IMR-90 (cell line): ENCODE measurements around the gene MAGI3. TPM values are rescaled to one million over a fixed set of nuclear protein-coding genes. Genes with fewer than 3 reads are reported as not detected.
"Not testable (repeated sequence)": the region's sequence is repeated elsewhere in the genome, so short reads cannot be mapped to it uniquely, and the experiment has no call there.

Experiments
- ATAC-seq: fragments of 200-7000 bp; cut with Tn5 transposase; 2 replicates; pipeline ENCODE4 v1.9.1; 2020; ENCODE audit warnings: low read depth, mild to moderate bottlenecking, moderate library complexity
- BruUV-seq: library from RNA; stranded (reverse); fragments of 400-500 nt; replicated peaks from 2 replicates; lab custom pipeline; 2021; lab: Mats Ljungman, UMichigan
- CTCF ChIA-PET: fragments of 300-600 bp; formaldehyde crosslinking; extraction: SDS; loops from one replicate; lab custom pipeline; 2021; ENCODE audit warnings: antibody characterized with exemption; lab: Yijun Ruan, JAX
- POLR2A ChIA-PET: fragments of 300-600 bp; sonication (Branson Sonifier 250); formaldehyde crosslinking; loops from one replicate; lab custom pipeline; 2022; ENCODE audit warnings: antibody characterized with exemption; ENCODE audit not compliant: unreplicated experiment; lab: Charles Lee
- DNase-seq: peaks from one replicate; pipeline ENCODE4 v3.0.0; 2013
- H2AFZ ChIP-seq: replicated peaks from 2 replicates; pipeline ENCODE3; 2013; ENCODE audit warnings: low read length, mild to moderate bottlenecking; ENCODE audit not compliant: poor library complexity
- H2AK5ac ChIP-seq: 2 replicates; pipeline ENCODE4 v1.6.1; 2013; ENCODE audit warnings: low read depth, low read length, inconsistent platforms
- H2AK9ac ChIP-seq: replicated peaks from 2 replicates; pipeline ENCODE3; 2013; ENCODE audit warnings: mild to moderate bottlenecking, low read depth, low read length, moderate library complexity; ENCODE audit not compliant: poor library complexity
- H2BK120ac ChIP-seq: 2 replicates; pipeline ENCODE4 v1.6.1; 2013; ENCODE audit warnings: low read depth, low read length, inconsistent platforms
- H2BK15ac ChIP-seq: 3 replicates; pipeline ENCODE4 v1.6.1; 2013; ENCODE audit warnings: low read depth, low read length, inconsistent platforms
- H2BK20ac ChIP-seq: 2 replicates; pipeline ENCODE4 v1.6.1; 2013; ENCODE audit warnings: low read depth, mild to moderate bottlenecking, inconsistent platforms, low read length, moderate library complexity
- H2BK5ac ChIP-seq: 2 replicates; pipeline ENCODE4 v1.6.1; 2013; ENCODE audit warnings: mild to moderate bottlenecking, low read depth, low read length, inconsistent platforms; ENCODE audit not compliant: poor library complexity, severe bottlenecking
- H3K14ac ChIP-seq: replicated peaks from 2 replicates; pipeline ENCODE4 v1.6.1; 2013; ENCODE audit warnings: low read depth, low read length, inconsistent platforms
- H3K18ac ChIP-seq: 2 replicates; pipeline ENCODE4 v1.6.1; 2013; ENCODE audit warnings: low read depth, low read length, control low read depth
- H3K23ac ChIP-seq: 2 replicates; pipeline ENCODE4 v1.6.1; 2013; ENCODE audit warnings: low read depth, low read length, inconsistent platforms
- H3K27ac ChIP-seq: 2 replicates; pipeline ENCODE4 v1.5.1; 2013; ENCODE audit warnings: mild to moderate bottlenecking, control low read depth, low read length; ENCODE audit not compliant: insufficient read depth
- H3K27me3 ChIP-seq: 2 replicates; pipeline ENCODE4 v1.6.1; 2013; ENCODE audit warnings: low read length; ENCODE audit not compliant: control insufficient read depth, insufficient read depth
- H3K36me3 ChIP-seq: 2 replicates; pipeline ENCODE4 v1.6.1; 2013; ENCODE audit warnings: low read length, mixed read lengths; ENCODE audit not compliant: control insufficient read depth, insufficient read depth
- H3K4ac ChIP-seq: 2 replicates; pipeline ENCODE4 v1.6.1; 2013; ENCODE audit warnings: low read depth, low read length, inconsistent platforms
- H3K4me1 ChIP-seq: 2 replicates; pipeline ENCODE4 v1.6.1; 2013; ENCODE audit warnings: low read length, mixed read lengths; ENCODE audit not compliant: control insufficient read depth, insufficient read depth
- H3K4me2 ChIP-seq: 2 replicates; pipeline ENCODE4 v1.6.1; 2013; ENCODE audit warnings: low read depth, mild to moderate bottlenecking, control low read depth, low read length, moderate library complexity
- H3K4me3 ChIP-seq: 2 replicates; pipeline ENCODE4 v1.5.1; 2013; ENCODE audit warnings: low read depth, mild to moderate bottlenecking, control low read depth, low read length, moderate library complexity; ENCODE audit not compliant: insufficient read depth
- H3K56ac ChIP-seq: 2 replicates; pipeline ENCODE4 v1.6.1; 2013; ENCODE audit warnings: low read length, inconsistent platforms; ENCODE audit not compliant: insufficient read depth; ENCODE audit errors: extremely low read depth
- H3K79me1 ChIP-seq, 2 experiments: 2 replicates each; pipeline ENCODE4 v1.6.1; 2013; ENCODE audit warnings: low read length in 2 of 2, inconsistent platforms in 1 of 2, low read depth in 1 of 2
- H3K9ac ChIP-seq: 2 replicates; pipeline ENCODE4 v1.6.1; 2013; ENCODE audit warnings: low read depth, low read length, control low read depth
- H3K9me1 ChIP-seq: 2 replicates; pipeline ENCODE4 v1.6.1; 2013; ENCODE audit warnings: low read length, inconsistent platforms; ENCODE audit not compliant: insufficient read depth
- H3K9me3 ChIP-seq: 2 replicates; pipeline ENCODE4 v1.6.1; 2013; ENCODE audit warnings: low read length; ENCODE audit not compliant: control insufficient read depth, insufficient read depth
- H4K20me1 ChIP-seq: 2 replicates; pipeline ENCODE4 v1.6.1; 2013; ENCODE audit warnings: low read length, inconsistent platforms; ENCODE audit not compliant: insufficient read depth
- H4K5ac ChIP-seq: 2 replicates; pipeline ENCODE4 v1.6.1; 2013; ENCODE audit warnings: mild to moderate bottlenecking, low read depth, low read length, control low read depth
- H4K8ac ChIP-seq, 2 experiments: 2 replicates each; pipeline ENCODE4 v1.6.1; 2013; ENCODE audit warnings: low read depth in 2 of 2, low read length in 2 of 2, control low read depth in 1 of 2, inconsistent platforms in 1 of 2
- H4K91ac ChIP-seq: 2 replicates; pipeline ENCODE4 v1.6.1; 2013; ENCODE audit warnings: low read depth, low read length, inconsistent platforms; ENCODE audit not compliant: insufficient read depth
- dilution Hi-C: fragments of 300-500 bp; cut with HindIII; formaldehyde crosslinking; loops from one replicate; pipeline ENCODE4 v1.14.3; 2018; ENCODE audit warnings: low sequenced_read_pairs; ENCODE audit not compliant: unreplicated experiment
- in situ Hi-C: fragments of 300-500 bp; cut with MboI; formaldehyde crosslinking; loops from 3 replicates; pipeline ENCODE4 v1.14.3; 2019; ENCODE audit warnings: low sequenced_read_pairs, inconsistent platforms, mixed read lengths
- intact Hi-C: fragments of 100-400 bp; cut with micrococcal nuclease; formaldehyde crosslinking; loops from 2 replicates; pipeline ENCODE4 v1.10.0; 2022
- polyA plus RNA-seq, 3 experiments: library from polyadenylated mRNA; depleted of rRNA; stranded (reverse); fragments of >200 nt; gene quantifications; 2 replicates each; pipeline ENCODE4 v1.2.3, GENCODE V29; 2012; ENCODE audit warnings: low replicate concordance in 1 of 3
- total RNA-seq: library from RNA; depleted of rRNA; stranded (reverse); fragments of >200 nt; gene quantifications from 2 replicates; pipeline ENCODE4 v1.2.3, GENCODE V29; 2012

Gene MAGI3
- total and polyA plus RNA-seq, 2 of the 4 experiments (the other 2 are of a cell fraction), result 2.5 to 8.8 TPM

DNA sequence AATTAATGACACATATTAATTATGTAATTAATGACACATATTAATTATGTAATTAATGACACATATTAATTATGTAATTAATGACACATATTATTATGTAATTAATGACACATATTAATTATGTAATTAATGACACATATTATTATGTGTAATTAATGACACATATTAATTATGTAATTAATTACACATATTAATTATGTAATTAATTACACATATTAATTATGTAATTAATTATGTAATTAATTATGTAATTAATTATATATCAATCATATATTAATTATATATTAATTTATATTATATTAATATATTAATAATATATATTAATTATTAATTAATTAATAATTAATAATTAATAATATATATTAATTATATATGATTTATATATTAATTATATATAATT lies 25.8 kb downstream of the MAGI3 start:
- H2BK15ac ChIP-seq, H4K8ac ChIP-seq, H4K91ac ChIP-seq, H2BK20ac ChIP-seq, BruUV-seq, H4K5ac ChIP-seq, H3K9me1 ChIP-seq, H2AFZ ChIP-seq, ATAC-seq, CTCF ChIA-PET, POLR2A ChIA-PET, H2AK5ac ChIP-seq, H3K18ac ChIP-seq, H3K27ac ChIP-seq, H3K4me1 ChIP-seq, DNase-seq, H3K9ac ChIP-seq, in situ Hi-C loops, H3K36me3 ChIP-seq, dilution Hi-C loops, H3K9me3 ChIP-seq, H2BK120ac ChIP-seq, H2AK9ac ChIP-seq, H3K23ac ChIP-seq, H3K27me3 ChIP-seq, H3K4me3 ChIP-seq, H3K56ac ChIP-seq, H3K14ac ChIP-seq, H3K4ac ChIP-seq, H2BK5ac ChIP-seq, intact Hi-C loops, H3K4me2 ChIP-seq, H4K20me1 ChIP-seq: not testable (repeated sequence)
- peaks cover 4 to 11% of the 10 kb centered on the region in 2 experiments; a peak in 3 of 4 replicates for H3K79me1 ChIP-seq
